CD4-positive, CD25-positive, alpha-beta regulatory T cell (primary cell): Measurements from ENCODE around the gene DMD. TPM values are rescaled to one million over a fixed set of nuclear protein-coding genes. Genes with fewer than 3 reads are reported as not detected.

Experiments used
- ATAC-seq, 2 donors: fragments of 150-1000 bp; cut with Tn5 transposase; one replicate each; pipeline ENCODE4 v1.10.0; 2021; ENCODE audit warnings: low read depth in 2 of 2, moderate number of reproducible peaks in 2 of 2, moderate library complexity in 1 of 2
- DNase-seq, 3 donors: peaks; one replicate each; pipeline versions ENCODE4 v3.0.0 to v3.0.0-alpha.2; 2012 to 2022; ENCODE audit warnings: mixed read lengths in 1 of 3
- H3K27ac ChIP-seq: one replicate; pipeline ENCODE4 v1.7.0; 2013; ENCODE audit warnings: mild to moderate bottlenecking, low read length; ENCODE audit not compliant: insufficient read depth, poor library complexity, severe bottlenecking
- H3K27me3 ChIP-seq: one replicate; pipeline ENCODE4 v1.7.0; 2013; ENCODE audit warnings: low read length; ENCODE audit not compliant: control insufficient read depth, insufficient read depth
- H3K36me3 ChIP-seq: one replicate; pipeline ENCODE4 v1.7.0; 2013; ENCODE audit warnings: mild to moderate bottlenecking, low read length, moderate library complexity; ENCODE audit not compliant: control insufficient read depth, insufficient read depth
- H3K4me1 ChIP-seq: 2 replicates; pipeline ENCODE4 v1.7.0; 2013; ENCODE audit warnings: mild to moderate bottlenecking, low read length; ENCODE audit not compliant: insufficient read depth, control insufficient read depth, poor library complexity, severe bottlenecking
- H3K4me3 ChIP-seq: one replicate; pipeline ENCODE4 v1.7.0; 2013; ENCODE audit warnings: low read depth, mild to moderate bottlenecking, low read length, moderate library complexity
- H3K9me3 ChIP-seq, 2 experiments: 1 replicate in 1 of 2; 2 replicates in 1 of 2; pipeline ENCODE4 v1.7.0; 2013; ENCODE audit warnings: low read length in 2 of 2, mild to moderate bottlenecking in 1 of 2, moderate library complexity in 1 of 2; ENCODE audit not compliant: control insufficient read depth in 2 of 2
- H3K27ac Mint-ChIP-seq, 3 donors: one replicate each; pipeline ENCODE4 v1.8.0; 2020 to 2022; ENCODE audit warnings: mild to moderate bottlenecking in 3 of 3, mixed read lengths in 3 of 3, moderate library complexity in 2 of 3
- H3K27me3 Mint-ChIP-seq: one replicate; pipeline ENCODE4 v1.8.0; 2022; ENCODE audit warnings: mild to moderate bottlenecking, mixed read lengths
- H3K36me3 Mint-ChIP-seq: one replicate; pipeline ENCODE4 v1.8.0; 2020; ENCODE audit warnings: mixed read lengths
- H3K4me1 Mint-ChIP-seq, 4 donors: one replicate each; pipeline ENCODE4 v1.8.0; 2020 to 2022; ENCODE audit warnings: mixed read lengths in 4 of 4, mild to moderate bottlenecking in 1 of 4
- H3K4me3 Mint-ChIP-seq, 4 donors: one replicate each; pipeline ENCODE4 v1.8.0; 2020 to 2022; ENCODE audit warnings: mild to moderate bottlenecking in 4 of 4, mixed read lengths in 4 of 4, moderate library complexity in 3 of 4
- H3K9me3 Mint-ChIP-seq, 7 donors: one replicate each; pipeline ENCODE4 v1.8.0; 2020 to 2022; ENCODE audit warnings: mixed read lengths in 7 of 7, mild to moderate bottlenecking in 3 of 7, moderate library complexity in 2 of 7
- polyA plus RNA-seq, 4 donors: library from polyadenylated mRNA; unstranded; fragments of 300-500 nt; fragmentation: Illumina TruSeq; gene quantifications; one replicate each; pipeline ENCODE4 v1.2.3, GENCODE V29; 2021
- total RNA-seq: library from RNA; stranded (reverse); gene quantifications from one replicate; pipeline ENCODE4 v1.2.3, GENCODE V29; 2022

The DMD gene
- total and polyA plus RNA-seq, 5 donors from 2014 or later = 0.20 to 2.8 (median 0.98) TPM

DNA sequence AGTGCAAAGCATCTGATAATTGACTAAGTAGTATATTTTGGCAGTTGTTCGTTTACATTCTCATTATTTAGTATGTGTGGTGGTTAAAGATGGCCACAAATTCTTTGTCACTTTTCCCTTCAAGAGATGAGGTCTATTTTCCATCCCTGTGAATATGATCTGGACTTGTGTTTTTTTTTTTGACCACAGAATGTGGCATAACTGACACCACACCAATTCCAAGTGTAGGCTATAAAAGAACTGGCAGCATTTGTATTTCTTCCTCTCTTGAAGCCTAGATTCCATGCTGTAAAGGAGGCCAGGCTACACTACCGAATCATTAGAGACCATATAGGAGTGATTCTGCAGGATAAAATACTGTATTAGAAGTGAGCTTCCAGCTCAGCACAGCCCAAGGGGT is 596.6 kb downstream of the DMD start:
- Histone ChIP-seq H3K36me3 (no peaks in the 10 kb centered on the region), H3K4me3 (no peak overlapping the region), H3K4me1 (no peaks in the 10 kb centered on the region), H3K9me3 (peaks cover 0 to under 1% of the 10 kb centered on the region in 2 experiments), H3K27me3 (no peaks in the 10 kb centered on the region), H3K27ac (no peak overlapping the region)
- Mint-ChIP-seq H3K27ac (no peak overlapping the region), H3K4me1 (no peaks in the 10 kb centered on the region), H3K27me3 (no peaks in the 10 kb centered on the region), H3K36me3 (no peaks in the 10 kb centered on the region), H3K9me3 (peaks cover 0 to 4% (median 1%) of the 10 kb centered on the region in 7 donors), H3K4me3 (no peak overlapping the region)
- ATAC-seq (no peak), DNase-seq (no peak)

DNA sequence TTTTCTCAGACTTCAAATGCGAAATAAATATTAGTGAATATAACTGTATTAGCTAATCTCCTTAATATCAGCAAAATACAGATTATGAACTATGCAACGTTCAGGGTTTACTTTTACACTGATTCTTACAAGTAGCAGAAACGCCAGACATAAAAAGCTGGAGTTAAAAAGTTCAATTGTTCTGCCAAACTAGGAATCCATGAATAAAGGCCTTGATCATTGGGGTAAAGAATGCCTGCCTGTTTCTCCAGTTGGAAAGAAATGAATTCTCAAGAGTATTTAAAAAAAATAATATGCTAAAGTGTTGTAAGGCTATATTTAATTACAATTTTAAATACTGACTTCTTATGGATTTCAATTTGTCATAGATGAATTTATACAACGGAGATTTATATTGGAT is 612.2 kb downstream of the DMD start:
- DNase-seq (no peak), ATAC-seq (no peak)
- H3K36me3 Mint-ChIP-seq = no peaks in the 10 kb centered on the region
- no peak overlapping the region for H3K4me3 Mint-ChIP-seq
- no peaks in the 10 kb centered on the region for H3K4me1 Mint-ChIP-seq
- Histone ChIP-seq H3K36me3 (no peaks in the 10 kb centered on the region), H3K4me3 (no peak overlapping the region), H3K27ac (no peak overlapping the region), H3K4me1 (no peaks in the 10 kb centered on the region), H3K27me3 (no peaks in the 10 kb centered on the region), H3K9me3 (no peaks in the 10 kb centered on the region)
- H3K27me3 Mint-ChIP-seq = no peaks in the 10 kb centered on the region
- no peak overlapping the region for H3K27ac Mint-ChIP-seq
- H3K9me3 Mint-ChIP-seq = peaks cover 0 to 4% (median 1%) of the 10 kb centered on the region in 7 donors

DNA sequence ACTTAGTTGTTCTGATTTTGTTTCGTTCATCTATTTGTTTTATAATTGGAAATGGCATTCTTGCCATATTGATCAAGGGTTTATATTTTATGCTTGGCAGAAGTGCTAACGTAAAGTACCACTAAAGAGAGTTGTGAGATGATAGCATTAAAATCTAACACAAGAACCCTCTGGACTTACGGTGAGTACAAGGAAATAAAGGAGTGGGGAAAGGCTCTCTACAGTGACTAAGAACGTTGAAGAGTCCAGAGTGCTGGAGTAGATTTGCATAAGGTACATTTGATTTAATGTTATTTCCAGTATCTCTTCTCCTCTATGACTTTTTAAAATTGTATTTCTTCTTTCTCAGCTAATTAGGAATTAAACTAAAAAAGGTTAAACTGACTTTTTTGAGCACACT is 612.6 kb downstream of the DMD start:
- DNase-seq (no peak), ATAC-seq (no peak)
- Histone ChIP-seq H3K27ac (no peak overlapping the region), H3K4me3 (no peak overlapping the region), H3K4me1 (no peaks in the 10 kb centered on the region), H3K36me3 (no peaks in the 10 kb centered on the region), H3K27me3 (no peaks in the 10 kb centered on the region), H3K9me3 (no peaks in the 10 kb centered on the region)
- Mint-ChIP-seq H3K27ac (no peak overlapping the region), H3K4me3 (no peak overlapping the region), H3K36me3 (no peaks in the 10 kb centered on the region), H3K9me3 (peaks cover 0 to 4% (median 1%) of the 10 kb centered on the region in 7 donors), H3K4me1 (no peaks in the 10 kb centered on the region), H3K27me3 (no peaks in the 10 kb centered on the region)

DNA sequence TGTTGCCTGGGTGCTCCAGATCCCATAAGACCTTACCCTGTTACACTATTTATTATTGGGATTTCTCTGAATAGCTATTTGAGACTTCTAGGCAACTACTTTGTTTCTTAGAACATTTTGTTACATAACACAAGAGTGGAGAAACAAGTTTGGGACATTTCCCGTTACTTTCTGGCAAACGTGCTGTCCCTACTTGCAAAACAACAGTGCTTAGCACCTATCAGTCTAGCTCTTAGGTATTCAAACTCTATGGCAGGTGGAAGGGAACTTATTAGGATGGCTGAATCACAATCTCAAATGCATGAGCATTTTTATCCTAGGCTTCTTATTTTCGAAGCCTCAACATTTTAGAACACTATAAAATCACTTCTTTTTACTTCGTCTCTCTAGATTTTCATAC is 613.6 kb downstream of the DMD start:
- no peaks in the 10 kb centered on the region for H3K4me1 Mint-ChIP-seq
- H3K4me3 ChIP-seq = no peak overlapping the region
- peaks cover 0 to 4% (median 1%) of the 10 kb centered on the region in 7 donors for H3K9me3 Mint-ChIP-seq
- ATAC-seq = no peak
- no peak overlapping the region for H3K27ac Mint-ChIP-seq
- no peak overlapping the region for H3K4me3 Mint-ChIP-seq
- no peak for DNase-seq
- no peak overlapping the region for H3K27ac ChIP-seq
- H3K27me3 ChIP-seq = no peaks in the 10 kb centered on the region
- no peaks in the 10 kb centered on the region for H3K36me3 Mint-ChIP-seq
- H3K9me3 ChIP-seq = no peaks in the 10 kb centered on the region
- no peaks in the 10 kb centered on the region for H3K4me1 ChIP-seq
- H3K36me3 ChIP-seq = no peaks in the 10 kb centered on the region
- no peaks in the 10 kb centered on the region for H3K27me3 Mint-ChIP-seq

DNA sequence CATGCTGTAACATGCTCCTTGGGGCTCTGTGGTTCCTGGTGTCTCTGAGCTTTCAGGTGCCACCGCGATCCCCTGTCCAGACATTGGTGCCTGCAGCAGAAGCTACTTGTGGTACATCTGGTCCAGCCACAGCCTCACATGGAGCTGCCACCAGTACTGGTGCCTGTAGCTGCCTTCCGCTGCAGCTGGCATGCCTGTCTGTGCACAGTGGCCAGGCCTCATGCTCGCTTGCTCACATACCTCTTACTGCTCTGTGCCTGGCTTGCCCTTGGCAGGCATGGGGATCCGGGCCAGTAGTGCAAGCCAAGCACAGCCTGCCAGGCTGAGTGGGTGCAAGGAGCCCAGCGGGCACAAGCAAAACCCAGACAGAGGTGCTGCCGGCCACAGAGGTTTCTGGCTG is 618.6 kb downstream of the DMD start:
- Mint-ChIP-seq H3K4me3 (no peak overlapping the region), H3K9me3 (peaks cover 0 to 5% (median 0%) of the 10 kb centered on the region in 7 donors), H3K27ac (no peak overlapping the region), H3K4me1 (no peaks in the 10 kb centered on the region), H3K36me3 (no peaks in the 10 kb centered on the region), H3K27me3 (no peaks in the 10 kb centered on the region)
- H3K36me3 ChIP-seq = no peaks in the 10 kb centered on the region
- no peak overlapping the region for H3K27ac ChIP-seq
- no peaks in the 10 kb centered on the region for H3K4me1 ChIP-seq
- DNase-seq (no peak), ATAC-seq (no peak)
- H3K27me3 ChIP-seq = no peaks in the 10 kb centered on the region
- no peak overlapping the region for H3K4me3 ChIP-seq
- H3K9me3 ChIP-seq = no peaks in the 10 kb centered on the region

DNA sequence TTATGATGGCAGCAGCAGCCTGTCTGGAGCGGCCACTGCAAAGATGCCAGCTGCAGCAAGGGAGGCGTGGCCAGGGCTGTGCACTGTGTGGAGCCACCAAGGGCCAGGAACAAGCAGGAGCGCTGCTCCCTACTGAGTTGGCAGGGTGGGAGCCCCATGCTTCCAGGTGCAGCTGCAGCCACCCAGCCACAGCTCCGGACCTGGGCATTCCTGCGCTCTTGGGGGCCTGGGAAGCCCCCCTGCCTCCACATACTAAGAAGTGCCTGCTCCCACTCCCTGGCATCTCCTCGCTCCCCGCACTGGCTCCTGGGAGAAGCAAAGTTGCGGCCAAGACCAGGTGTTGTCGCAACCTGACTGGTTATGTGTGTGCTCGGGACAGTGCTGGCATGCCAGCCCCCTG is 619.8 kb downstream of the DMD start:
- no peaks in the 10 kb centered on the region for H3K4me1 ChIP-seq
- H3K36me3 ChIP-seq = no peaks in the 10 kb centered on the region
- H3K27ac ChIP-seq = no peak overlapping the region
- no peaks in the 10 kb centered on the region for H3K27me3 Mint-ChIP-seq
- no peaks in the 10 kb centered on the region for H3K27me3 ChIP-seq
- no peaks in the 10 kb centered on the region for H3K9me3 ChIP-seq
- no peaks in the 10 kb centered on the region for H3K36me3 Mint-ChIP-seq
- ATAC-seq = no peak
- no peak for DNase-seq
- no peak overlapping the region for H3K4me3 Mint-ChIP-seq
- no peak overlapping the region for H3K4me3 ChIP-seq
- no peaks in the 10 kb centered on the region for H3K4me1 Mint-ChIP-seq
- no peak overlapping the region for H3K27ac Mint-ChIP-seq
- H3K9me3 Mint-ChIP-seq = peaks cover 0 to 5% (median 0%) of the 10 kb centered on the region in 7 donors

DNA sequence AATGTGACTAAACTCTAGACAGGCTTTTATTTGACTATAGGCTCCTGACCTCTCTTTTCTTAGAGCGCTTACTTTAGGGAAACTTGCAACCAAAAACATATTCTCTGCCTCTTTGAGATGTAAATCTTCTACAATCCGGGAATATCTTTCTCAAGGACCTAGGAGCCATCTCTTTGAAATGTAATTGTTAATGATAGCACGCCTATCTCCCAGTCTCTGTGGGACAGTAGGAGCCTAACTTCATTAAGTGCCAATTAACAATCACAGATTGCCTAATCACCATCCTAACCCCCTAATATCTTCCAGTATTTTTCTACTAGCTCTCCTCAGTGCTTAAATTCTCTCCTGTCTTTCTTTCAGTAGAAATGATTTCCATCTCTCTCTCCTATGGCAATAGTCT is 628.6 kb downstream of the DMD start:
- Histone ChIP-seq H3K4me1 (no peaks in the 10 kb centered on the region), H3K9me3 (no peaks in the 10 kb centered on the region), H3K27me3 (no peaks in the 10 kb centered on the region), H3K4me3 (no peak overlapping the region), H3K27ac (no peak overlapping the region), H3K36me3 (no peaks in the 10 kb centered on the region)
- Mint-ChIP-seq H3K27ac (no peak overlapping the region), H3K4me1 (no peaks in the 10 kb centered on the region), H3K4me3 (no peak overlapping the region), H3K27me3 (no peaks in the 10 kb centered on the region), H3K9me3 (peaks cover 0 to 6% (median 0%) of the 10 kb centered on the region in 7 donors), H3K36me3 (no peaks in the 10 kb centered on the region)
- DNase-seq (no peak), ATAC-seq (no peak)

DNA sequence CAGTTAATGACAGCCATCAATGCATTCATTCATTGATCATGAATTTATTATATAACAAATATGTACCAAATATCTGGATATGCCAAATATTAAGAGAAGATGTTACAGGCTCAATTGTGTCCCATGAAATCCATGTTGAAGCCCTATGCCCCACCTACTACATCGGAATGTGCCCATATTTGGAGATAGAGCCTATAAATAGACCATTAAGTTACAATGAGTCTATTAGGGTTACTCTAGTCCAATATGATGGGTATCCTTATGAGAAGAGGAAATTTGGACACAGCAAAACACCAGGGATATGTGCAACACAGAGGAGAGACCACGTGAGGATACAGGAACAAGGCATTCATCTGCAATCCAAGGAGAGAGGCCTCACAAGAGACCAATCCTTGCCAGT is 634.5 kb downstream of the DMD start:
- peaks cover 0 to 4% (median 3%) of the 10 kb centered on the region in 7 donors for H3K9me3 Mint-ChIP-seq

More for the DNA sequence above, 634.5 kb downstream of the DMD start:
- Histone ChIP-seq H3K4me1 (no peaks in the 10 kb centered on the region), H3K27ac (no peak overlapping the region), H3K9me3 (no peaks in the 10 kb centered on the region), H3K4me3 (no peak overlapping the region), H3K36me3 (no peaks in the 10 kb centered on the region), H3K27me3 (no peaks in the 10 kb centered on the region)
- no peak overlapping the region for H3K4me3 Mint-ChIP-seq
- H3K4me1 Mint-ChIP-seq = no peaks in the 10 kb centered on the region
- no peak overlapping the region for H3K27ac Mint-ChIP-seq
- H3K27me3 Mint-ChIP-seq = no peaks in the 10 kb centered on the region
- DNase-seq = no peak
- H3K36me3 Mint-ChIP-seq = no peaks in the 10 kb centered on the region
- no peak for ATAC-seq
